Putamen (tissue), 1 donor: Measurements from ENCODE around the gene SEZ6L.

Experiments used
- DNase-seq: peaks from one replicate; pipeline ENCODE4 v3.0.0-alpha.2; 2016; ENCODE audit warnings: low spot score

The SEZ6L gene

DNA sequence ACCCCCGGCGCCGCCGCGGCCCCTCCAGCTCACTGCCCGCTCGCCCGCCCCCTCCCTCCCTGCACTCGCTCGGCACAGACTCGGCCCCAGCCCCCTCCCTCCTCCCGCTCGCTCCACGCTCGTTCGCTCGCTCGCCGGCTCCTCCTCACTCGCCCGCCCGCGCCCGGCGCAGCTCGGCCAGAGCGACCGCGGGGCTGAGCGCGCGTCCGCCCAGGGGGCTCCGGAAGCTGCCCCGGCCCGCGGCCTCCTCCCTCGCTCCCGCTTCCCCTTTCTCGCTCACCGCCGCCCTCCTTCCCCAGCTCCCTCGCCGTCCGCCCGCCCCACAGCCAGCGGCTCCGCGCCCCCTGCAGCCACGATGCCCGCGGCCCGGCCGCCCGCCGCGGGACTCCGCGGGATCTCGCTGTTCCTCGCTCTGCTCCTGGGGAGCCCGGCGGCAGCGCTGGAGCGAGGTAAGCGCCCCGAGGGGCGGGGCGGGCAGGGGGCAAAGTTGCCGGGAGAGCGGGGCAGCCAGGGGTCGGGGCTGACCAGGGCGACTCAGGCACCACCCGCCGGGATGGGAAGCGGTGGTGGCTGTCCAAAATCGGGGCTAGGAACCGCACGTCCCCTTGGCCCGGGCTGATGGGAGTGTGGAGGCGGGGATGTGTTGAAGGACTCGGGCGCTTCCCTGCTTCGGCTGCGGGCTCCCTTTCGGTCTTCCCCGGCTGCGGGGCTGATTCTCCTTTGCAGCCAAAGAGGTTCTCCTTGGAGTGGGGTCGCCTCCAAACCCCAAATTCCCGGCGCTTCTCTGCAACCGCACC is at the start of gene SEZ6L:
Gene SEZ6L (plus strand): TSS at position 148 of the 797 bp plus-strand sequence. CDS start 208 bp downstream, at position 356.
- DNase-seq = no peak

DNA sequence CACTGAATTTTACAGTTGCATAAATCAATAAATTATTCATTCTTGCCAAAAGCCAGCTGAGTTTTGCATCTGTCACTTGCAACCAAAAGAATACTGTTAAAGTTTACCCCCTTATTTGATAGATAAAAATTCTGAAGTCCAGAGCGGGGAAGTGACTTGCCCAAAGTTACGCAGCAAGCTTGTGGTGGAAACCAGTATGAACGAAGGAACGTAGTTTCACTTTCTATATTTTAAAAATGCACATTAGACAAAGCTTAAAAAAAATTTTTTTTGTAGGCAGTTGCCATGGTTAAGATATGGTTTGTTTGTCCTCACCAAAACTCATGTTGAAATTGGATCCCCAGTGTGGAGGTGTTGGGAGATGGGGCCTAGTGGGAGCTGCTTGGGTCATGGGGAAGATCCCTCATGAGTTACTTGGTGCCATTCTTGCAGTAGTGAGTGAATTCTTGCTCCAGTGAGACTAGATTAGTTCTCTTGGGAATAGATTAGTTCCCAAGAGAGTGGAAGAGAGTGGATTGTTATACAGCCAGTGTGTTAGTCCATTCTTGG is 46.3 kb upstream of the SEZ6L start:
- DNase-seq = no peak

DNA sequence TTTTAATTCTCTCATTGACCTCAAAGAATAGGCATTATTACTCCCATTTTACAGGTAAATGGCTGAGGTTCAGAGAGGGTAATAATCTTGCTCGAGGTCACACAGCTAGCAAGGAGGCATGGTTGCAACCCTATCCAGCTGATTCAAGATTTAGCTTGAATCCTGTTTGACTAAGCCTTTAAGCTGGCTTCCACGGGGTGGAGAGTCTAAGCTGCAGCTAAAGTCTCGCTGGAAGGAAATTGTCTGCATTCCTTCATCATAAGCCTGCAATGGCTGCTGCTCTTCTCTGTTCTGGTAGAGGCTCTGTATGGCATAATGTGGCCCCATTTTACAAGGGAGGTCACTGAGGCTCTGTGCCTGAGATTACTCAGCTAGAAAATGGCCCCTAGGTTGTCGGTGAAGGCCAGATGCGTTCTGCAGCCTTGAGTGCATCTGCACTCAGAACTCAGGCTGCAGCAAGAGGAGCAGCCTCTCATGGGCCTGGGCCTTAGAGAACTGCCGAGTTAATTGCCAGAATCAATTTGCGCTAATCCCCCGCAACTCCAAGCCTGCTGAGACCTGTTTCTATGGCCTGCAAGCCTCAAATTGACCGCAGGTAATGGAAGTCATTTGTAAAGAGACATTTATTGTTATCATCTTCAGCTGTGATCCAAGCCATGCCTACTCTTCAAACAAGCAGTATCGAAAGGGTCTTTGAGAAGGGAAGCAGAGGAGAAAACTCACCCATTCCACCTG is 44.1 kb upstream of the SEZ6L start:
- DNase-seq = no peak

DNA sequence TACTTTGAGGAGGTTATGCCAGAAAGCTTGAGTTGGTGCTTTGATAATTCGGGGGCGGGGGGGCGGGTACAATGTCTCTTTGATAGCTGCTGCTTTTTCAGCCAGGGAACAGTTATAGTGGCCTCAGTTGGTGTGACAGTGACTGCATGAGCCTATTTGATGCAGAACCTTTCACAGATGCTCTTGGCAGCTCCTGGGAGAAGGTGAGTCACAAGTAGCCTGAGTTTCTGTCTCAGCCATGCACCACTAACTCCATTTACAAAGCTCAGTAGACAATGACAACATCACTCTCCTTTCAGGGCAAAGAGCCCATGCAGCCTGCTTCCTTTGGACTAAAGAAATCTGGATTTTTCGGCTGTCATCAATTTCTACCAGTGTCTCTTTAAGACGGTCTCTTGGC is 42.1 kb upstream of the SEZ6L start:
- DNase-seq = no peak

DNA sequence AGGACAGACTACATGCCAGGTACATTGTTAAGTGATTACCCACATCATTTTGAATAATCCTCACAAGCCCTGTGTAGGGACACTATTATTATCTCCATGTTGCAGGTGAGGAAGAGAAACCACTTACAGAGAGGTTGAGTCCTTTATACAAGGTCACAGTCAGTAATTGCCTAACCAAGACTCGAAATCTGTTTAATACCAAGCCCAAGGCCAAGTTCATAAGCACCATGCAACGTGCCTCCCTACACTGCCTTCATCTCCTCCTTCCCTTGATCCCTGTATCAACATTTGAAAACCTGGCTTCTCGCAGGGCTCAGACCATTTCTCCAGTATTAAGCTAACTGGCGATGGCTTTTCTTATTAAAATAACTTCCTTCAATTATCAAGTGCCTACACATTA is 41.7 kb upstream of the SEZ6L start:
- no peak for DNase-seq

DNA sequence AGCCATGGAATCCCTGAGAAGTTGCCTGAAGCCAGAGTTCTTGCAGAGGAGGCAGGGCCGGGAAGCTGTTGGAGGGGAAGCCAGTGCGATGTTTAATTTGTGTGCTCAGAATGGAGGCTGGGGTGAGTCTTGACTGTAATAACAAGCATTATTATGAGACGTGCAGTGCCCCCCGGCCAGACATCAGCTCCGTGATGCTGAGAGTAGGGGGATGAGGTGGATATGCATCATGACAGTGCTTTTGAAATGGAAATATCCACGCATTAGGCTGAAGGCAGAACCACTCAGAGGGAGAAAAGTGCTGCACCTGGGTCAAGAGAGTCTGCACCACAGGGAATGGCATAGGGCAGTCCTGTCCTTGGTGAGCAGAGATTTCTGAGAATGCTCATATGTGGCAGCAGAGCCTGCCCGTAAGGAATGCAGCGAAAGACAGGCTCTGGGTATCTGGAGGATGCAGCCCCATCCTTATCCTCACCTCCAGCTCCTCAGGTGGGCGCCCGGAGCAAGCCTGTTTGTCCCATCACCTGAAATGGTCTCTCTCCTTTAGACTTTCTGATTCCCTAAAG is 37.6 kb upstream of the SEZ6L start:
- DNase-seq = no peak

DNA sequence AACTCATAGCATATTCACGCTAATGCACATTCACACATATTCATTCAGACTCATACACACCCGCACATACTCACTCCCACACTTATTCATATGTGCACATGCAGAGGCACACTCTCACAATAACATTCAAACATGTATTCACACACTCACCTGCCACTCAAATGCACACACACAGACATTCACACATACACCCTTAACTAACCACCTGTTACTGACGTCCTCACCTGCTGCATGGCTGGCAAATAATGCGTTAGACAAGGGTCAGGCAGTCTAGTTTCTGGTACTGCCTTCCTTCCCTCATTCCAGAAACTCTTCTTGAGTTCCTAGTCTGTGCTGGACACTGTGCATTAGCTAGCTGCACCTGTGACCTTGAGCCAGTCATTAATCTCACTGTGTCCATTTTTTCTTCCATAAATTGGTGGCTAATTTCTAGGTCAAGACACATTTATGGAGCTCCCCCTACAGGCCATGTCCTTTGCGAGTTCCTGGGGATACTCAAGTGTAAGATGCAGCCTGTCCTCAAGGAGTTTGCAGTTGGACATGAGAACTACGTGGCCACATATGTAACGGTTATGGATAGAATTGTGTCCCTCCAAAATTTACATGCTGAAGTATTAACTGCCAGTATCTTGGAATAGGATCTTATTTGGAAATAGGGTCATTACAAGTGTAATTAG is 34.5 kb upstream of the SEZ6L start:
- DNase-seq = no peak

DNA sequence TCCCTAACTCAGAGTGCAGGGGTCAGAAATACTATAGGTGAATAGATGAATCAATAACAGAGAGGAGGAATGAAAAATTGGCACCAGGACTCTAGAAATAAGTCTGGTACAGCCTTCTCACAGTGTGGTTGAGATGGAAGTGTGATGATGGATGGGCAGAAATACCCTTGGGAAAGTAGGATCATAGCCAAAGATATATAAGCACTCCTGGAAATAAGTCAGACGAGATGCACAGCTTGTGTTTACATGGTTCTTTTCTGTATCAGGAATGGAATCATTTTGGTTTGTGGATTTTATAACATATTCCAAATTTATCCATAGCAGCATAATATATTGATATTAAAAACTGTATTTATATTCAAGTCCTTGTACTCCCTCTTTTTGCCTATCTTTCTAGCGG is 33.5 kb upstream of the SEZ6L start:
- no peak for DNase-seq

DNA sequence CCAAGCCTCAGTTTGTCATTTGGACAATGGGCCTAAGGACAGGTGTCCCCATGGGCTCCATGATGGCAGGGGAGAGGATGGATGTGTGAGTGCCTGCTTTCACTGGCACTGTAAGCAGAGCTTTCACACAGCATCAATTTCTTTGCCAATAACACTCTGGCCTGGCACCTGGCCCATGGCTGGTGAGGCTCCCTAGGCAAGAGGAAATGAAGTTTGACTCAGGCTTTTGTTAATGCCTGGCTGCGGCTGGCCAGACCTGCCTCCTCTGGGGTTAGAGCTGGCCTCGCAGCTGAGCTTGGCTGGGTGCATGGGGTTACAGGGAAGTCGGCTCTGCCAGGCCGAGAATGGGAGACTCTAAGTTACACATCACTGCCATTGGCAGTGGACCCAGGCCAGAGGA is 30.0 kb upstream of the SEZ6L start:
- DNase-seq = peak; percentile 18

DNA sequence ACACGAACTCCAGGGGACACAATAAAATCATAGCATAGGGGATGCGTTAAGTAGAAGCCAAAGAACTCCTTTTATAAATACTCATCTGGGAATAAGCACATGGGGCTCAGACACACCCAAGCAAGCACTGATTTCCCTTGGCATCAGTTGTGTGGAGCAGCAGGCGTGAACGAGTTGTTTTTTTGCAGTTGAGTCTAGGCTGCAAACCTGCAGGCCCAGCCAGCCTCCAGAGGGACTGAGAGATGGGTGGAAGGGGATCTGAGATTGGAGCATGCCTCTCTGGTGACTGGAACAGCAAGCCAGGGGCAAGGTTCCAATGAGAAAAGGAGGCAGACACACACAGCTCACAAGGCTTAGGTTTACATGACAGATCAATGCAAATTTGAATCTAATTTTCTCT is 27.4 kb upstream of the SEZ6L start:
- no peak for DNase-seq

DNA sequence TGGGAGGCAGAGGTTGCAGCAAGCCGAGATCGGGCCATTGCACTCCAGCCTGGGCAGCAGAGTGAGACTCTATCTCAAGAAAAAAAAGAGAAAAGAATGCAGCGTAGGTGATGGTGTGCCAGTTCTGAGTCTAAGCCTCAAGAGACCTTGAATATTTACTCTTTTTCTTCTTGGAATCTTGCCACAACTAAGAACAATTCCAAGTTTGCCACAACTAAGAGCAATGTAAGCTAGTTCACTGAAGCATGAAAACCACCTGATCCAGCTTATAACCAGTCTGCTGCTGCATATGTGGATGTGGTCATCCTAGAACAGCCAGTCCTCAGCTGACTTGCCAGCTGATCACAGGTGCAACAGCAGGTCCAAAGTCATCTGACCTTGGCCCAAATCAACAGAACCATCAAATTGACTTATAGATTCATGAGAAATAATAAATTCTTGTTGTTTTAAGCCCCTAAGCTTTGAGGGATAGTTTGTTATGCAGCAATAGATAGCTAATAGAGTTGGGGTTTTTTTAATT is 25.4 kb upstream of the SEZ6L start:
- DNase-seq = no peak

DNA sequence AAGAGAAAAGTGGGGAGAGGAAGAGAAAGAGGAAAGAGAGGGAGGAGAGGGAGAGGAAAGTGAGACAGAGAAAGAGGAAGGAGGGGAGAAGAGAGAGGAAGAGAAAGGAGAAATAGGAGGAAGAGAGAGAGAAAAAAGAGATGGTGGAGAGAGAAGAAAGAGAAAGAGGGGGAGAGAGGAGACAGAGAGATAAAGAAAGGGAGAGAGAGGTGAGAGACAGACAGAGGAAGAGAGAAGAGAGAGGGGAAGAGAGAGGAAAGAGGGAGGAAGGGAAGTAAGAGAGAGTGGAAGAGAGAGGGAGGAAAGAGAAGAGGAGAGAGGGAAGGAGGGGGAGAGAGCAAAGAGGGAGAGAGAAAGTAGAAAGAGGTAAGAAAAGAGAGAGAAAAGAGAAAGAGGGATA is 9.4 kb upstream of the SEZ6L start:
- no peak for DNase-seq

DNA sequence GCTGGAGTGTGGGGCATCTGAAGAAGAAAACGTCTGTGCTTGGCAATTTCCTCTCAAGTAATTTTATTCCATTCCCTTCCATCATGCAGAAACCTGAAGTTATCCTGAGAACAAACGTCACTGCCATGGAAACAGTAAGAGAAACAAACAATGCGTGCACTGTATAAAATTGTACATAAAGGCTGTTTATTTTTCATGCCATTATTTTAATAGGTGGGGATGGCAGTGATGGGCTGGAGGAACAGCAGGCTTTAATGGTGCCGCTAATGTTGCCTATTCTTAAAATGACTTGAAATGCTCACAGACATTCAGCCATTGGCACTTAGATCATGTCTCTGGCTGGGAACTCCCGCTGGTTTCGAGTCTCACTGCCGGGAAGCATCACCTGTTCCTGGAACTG is 7.5 kb upstream of the SEZ6L start:
- DNase-seq = no peak

DNA sequence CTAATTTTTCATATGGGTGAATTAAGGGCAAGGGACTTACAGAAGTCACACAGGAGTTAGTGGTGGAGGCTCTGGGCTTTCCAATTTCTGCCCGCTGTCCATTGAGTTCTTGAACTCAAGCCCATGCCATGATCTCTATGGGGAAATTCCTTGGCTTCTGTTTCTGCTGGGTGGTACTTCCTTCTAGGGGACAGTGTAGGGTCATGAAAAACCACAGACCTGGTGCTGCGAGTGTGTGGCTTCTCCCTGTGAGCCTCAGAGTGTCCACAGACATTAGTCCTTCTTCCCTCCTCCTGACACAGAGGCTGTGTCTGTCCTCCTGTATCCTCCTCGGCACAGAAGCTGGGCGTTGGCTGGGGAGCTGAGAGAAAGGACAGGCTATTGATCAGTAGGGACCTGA is 6.3 kb upstream of the SEZ6L start:
- DNase-seq = no peak

DNA sequence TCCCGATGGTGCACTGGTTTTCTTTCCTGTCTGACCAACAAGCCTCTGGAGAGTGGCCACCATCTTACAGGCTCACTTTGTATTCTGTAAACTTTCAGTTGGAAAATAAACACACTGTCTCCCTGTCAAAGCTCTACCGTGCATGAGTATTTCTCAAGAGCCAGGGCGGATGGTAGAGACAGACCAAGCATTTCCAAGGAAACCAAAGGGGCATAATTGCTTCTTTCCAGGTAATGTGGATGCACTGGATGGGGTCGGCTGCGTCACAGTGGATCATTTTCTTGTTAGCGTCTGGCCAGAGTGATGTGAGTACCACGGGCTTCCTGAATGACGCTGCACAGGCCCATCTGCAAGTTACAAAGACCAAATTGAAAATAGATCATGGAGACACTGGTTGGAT is 5.1 kb upstream of the SEZ6L start:
- DNase-seq = no peak

DNA sequence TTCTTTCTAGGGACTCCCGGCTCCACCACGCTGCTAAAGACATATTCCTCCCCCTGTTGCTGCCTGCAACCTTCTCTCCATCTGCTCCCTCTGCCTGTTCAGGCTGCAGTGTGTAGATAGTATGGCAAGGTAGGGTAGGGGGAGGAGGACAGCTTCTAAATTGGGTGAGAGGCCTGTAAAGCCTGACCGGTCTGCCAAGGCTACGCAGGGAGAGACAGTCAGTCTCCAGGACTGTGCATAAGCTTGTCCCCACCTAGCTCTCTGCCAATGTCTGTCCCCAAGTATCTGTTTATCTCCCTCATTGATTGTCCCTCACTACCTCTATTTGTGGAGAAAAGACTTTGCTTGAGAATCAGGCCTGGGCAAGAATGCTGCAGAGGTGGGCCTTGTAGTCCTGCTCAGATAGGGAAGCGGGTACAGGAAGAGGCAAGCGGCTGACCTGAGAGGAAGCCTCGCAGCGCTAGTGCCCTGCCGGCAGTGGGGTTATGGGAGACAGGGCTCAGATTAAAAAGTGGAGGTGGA is 871 bp upstream of the SEZ6L start:
- no peak for DNase-seq

DNA sequence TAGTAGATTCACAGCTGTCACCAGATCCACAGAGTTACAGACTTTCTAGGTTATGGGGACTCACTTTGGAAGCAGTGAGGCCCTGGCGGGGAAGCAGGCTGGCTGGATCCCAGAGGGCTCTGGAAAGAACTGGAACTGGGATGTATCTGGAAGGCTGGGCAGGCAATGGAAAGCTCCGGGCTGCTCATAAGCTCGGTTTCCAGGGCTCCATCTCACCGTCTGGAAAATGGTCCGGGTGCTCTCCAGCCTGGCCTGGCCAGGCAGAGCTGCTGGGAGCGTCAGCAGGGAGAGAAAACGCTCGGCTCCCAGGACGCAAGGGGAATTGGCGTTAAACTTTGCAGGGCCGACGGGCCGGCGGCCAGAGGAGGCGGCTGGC is 335 bp upstream of the SEZ6L start:
- DNase-seq = no peak

DNA sequence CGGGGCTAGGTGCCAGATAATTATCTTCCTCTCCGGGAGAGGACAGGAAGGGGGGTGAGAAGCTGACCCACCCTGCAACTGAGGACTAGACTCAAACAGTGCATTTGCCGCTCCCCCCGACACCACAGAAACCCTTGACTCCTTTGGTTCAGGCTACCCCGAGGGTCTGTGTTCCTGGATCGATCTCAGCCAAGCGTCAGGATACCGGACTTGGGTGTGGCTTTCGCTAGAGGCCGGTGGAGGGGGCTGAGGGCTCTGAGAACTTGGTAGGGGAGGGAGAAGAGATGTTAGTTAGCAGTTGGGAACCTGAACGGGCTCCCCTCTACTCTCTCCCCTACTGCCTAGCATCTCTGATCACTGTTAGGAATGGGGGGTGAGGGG is 840 bp downstream of the SEZ6L start:
- DNase-seq = no peak

DNA sequence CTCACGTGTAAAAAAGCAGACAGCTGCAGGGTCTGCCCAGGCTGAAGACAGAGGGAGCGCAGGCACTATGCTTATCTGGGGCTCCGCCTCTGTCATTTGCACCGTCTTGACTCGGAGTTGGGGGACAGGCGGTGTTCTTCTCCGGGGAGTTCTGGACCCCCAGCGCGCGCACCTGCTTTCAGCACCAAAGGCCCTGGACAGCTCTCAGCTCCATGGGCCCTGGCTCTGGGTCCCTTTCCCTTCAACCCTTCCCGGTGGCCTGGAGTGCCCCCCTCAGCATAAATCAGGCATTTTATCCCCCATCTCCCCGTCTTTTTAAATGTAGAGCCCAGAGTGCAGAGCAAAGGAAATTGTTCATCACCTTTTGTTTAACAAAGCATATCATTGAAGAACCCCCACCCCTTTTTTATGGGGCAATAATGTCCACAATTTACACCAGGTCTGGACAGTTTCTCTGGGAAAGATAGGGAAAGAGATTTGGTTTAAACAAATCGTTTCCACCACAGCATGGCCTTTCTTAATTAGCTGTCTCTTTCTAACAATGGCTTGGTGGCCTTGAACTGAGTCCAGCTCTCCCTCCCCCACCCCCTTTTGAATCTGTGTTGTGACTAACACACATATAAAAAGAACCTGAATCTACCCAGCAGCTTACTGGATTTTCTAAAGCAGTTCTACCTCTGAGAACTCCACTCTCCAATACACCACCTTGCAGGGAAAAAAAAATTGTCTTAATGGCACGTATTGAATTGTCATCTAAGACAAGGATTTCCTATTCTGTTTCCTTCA is 1.7 kb downstream of the SEZ6L start:
- DNase-seq = no peak

DNA sequence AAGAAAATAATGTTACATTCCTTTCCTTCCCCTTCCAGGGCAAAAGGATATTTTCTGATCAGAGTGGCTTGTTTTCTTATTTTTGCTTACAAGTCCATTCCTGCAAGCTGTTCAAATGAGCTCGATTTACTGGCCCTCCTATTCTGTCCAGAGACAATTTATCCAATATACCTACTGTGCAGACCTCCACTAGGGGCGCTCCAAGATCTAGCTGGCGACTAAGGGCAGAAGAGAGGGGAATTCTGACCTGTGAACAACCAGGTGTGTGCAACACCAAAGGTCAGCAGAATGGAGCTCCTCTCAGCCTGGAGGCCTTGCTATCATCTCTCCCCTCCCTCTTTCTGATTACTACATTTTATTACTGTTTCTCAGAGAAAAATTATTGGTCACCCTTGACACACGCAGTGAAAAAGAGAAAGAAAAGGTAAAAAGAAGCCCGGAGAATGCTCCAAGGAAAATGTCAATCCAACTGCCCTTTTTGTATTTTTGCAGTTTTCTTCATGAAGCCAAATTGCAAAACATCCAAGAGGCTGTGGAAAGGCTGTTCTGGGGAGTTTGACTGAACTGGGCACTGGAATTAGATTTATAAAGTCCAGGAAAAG is 3.2 kb downstream of the SEZ6L start:
- DNase-seq = no peak

DNA sequence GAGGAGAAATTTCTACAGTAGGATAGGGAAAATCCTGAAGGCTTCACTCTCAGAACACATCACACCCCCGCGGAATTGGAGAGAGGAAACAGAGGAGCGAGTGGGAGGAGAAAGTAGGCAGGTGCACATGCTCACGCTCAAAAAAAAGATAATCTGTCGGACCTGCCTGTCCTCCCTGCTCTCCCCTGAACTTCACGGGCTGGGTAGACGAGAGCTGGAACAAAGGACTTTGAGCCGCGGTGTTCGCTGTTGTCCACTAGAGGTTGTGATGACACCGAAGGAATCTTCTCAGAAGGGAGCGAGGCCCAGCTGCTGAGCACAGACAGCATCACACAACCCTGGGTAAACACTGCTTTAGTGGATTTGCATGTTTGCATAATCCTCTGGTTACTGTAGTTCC is 5.0 kb downstream of the SEZ6L start:
- no peak for DNase-seq
